ENCODE measurements around the gene TYK2.

GRCh38 chr19:10418485-10419199, 38.3 kb upstream of the TYK2 start:
- TF ChIP-seq CTCF (IDR thresholded peaks at IDR 0.05) (no peak), POLR2A (IDR thresholded peaks at IDR 0.05) (no peak), POLR2AphosphoS5 (IDR thresholded peaks at IDR 0.05) (no peak), EP300 (IDR thresholded peaks at IDR 0.05; ENCODE audit: low read depth) (no peak)

Data from transverse colon (tissue), 4 donors.